Suprapubic skin (tissue), 4 donors: Measurements from ENCODE around the gene LYSMD2. TPM values are rescaled to one million over a fixed set of nuclear protein-coding genes. Genes with fewer than 3 reads are reported as not detected.

ENCODE experiments used
- DNase-seq, 2 donors: peaks; one replicate each; pipeline ENCODE4 v3.0.0-alpha.2; 2019; ENCODE audit warnings: low spot score in 2 of 2
- H3K27ac ChIP-seq: fragments of 200-600 bp; sonication (generic); one replicate; pipeline ENCODE4 v1.5.1; 2019
- H3K27me3 ChIP-seq: fragments of 200-600 bp; sonication (generic); one replicate; pipeline ENCODE4 v1.5.1; 2019
- H3K36me3 ChIP-seq: fragments of 200-600 bp; sonication (generic); one replicate; pipeline ENCODE4 v1.5.1; 2019
- H3K4me1 ChIP-seq: fragments of 200-600 bp; sonication (generic); one replicate; pipeline ENCODE4 v1.5.1; 2019
- H3K4me3 ChIP-seq: fragments of 200-600 bp; sonication (generic); one replicate; pipeline ENCODE4 v1.5.1; 2019; ENCODE audit warnings: mild to moderate bottlenecking
- H3K9me3 ChIP-seq: fragments of 200-600 bp; sonication (generic); one replicate; pipeline ENCODE4 v1.5.1; 2019
- CTCF ChIP-seq, 2 donors: fragments of 200-600 bp in 1 of 2; fragments of 450-650 bp in 1 of 2; sonication (generic) in 1 of 2; IDR thresholded peaks; one replicate each; pipeline ENCODE4 v1.5.1; 2016 to 2019; ENCODE audit warnings: antibody characterized with exemption in 2 of 2, mild to moderate bottlenecking in 1 of 2, moderate library complexity in 1 of 2
- EP300 ChIP-seq: sonication (generic); formaldehyde crosslinking; IDR thresholded peaks from one replicate; pipeline ENCODE4 v1.6.1; 2017; ENCODE audit warnings: antibody characterized with exemption
- POLR2A ChIP-seq, 2 donors: fragments of 450-650 bp; IDR thresholded peaks; one replicate each; pipeline ENCODE4 v1.6.1; 2017; ENCODE audit warnings: antibody characterized with exemption in 2 of 2, mild to moderate bottlenecking in 2 of 2, moderate library complexity in 2 of 2
- POLR2AphosphoS5 ChIP-seq, 3 donors: sonication (generic); formaldehyde crosslinking; IDR thresholded peaks; one replicate each; pipeline ENCODE4 v1.6.1; 2017; ENCODE audit warnings: antibody characterized with exemption in 3 of 3
- WGBS: methylation state at CpG from one replicate; pipeline ENCODE4 v1.1.5; 2018; 5-methylcytosine and 5-hydroxymethylcytosine counted together
- total RNA-seq, 4 donors: library from RNA; depleted of rRNA; stranded (reverse); fragments of >200 nt; gene quantifications; one replicate each; pipeline ENCODE4 v1.1.0, GENCODE V29; 2016

The LYSMD2 gene
- total RNA-seq, 4 donors from 2014 or later, result 8.8 to 16.1 (median 10.2) TPM

- H3K27ac ChIP-seq, result no peak overlapping the region
- TF ChIP-seq POLR2AphosphoS5 (IDR thresholded peaks at IDR 0.05), result no peak
- TF ChIP-seq CTCF (IDR thresholded peaks at IDR 0.05), result no peak
- no peak for TF ChIP-seq POLR2A (IDR thresholded peaks at IDR 0.05)
- no peak for TF ChIP-seq EP300
- 21% methylated on average over 1 of the region's 1 CpG for WGBS
Observed at GRCh38 chr15:51724673-51725072, 12.8 kb downstream of the LYSMD2 start.

GRCh38 chr15:51724199-51724598, 13.3 kb downstream of the LYSMD2 start:
- no peaks in the 10 kb centered on the region for H3K36me3 ChIP-seq
- H3K27me3 ChIP-seq, result no peaks in the 10 kb centered on the region
- no peak overlapping the region for H3K27ac ChIP-seq
- no peak for DNase-seq
- H3K4me3 ChIP-seq, result no peak overlapping the region
- no peak for TF ChIP-seq POLR2AphosphoS5 (IDR thresholded peaks at IDR 0.05)
- 86% methylated on average over 2 of the region's 2 CpGs for WGBS
- peaks cover 24% of the 10 kb centered on the region for H3K4me1 ChIP-seq
- no peaks in the 10 kb centered on the region for H3K9me3 ChIP-seq

More at GRCh38 chr15:51724673-51725072, 12.8 kb downstream of the LYSMD2 start:
- no peak for DNase-seq
- Histone ChIP-seq H3K27me3 (no peaks in the 10 kb centered on the region), H3K4me3 (no peak overlapping the region), H3K9me3 (no peaks in the 10 kb centered on the region), H3K4me1 (peaks cover 24% of the 10 kb centered on the region), H3K36me3 (no peaks in the 10 kb centered on the region)

GRCh38 chr15:51721199-51721960, 16.1 kb downstream of the LYSMD2 start:
- Histone ChIP-seq H3K27ac (no peak overlapping the region), H3K4me1 (peaks cover 14% of the 10 kb centered on the region)

GRCh38 chr15:51720201-51720995, 17.1 kb downstream of the LYSMD2 start:
- H3K4me1 ChIP-seq, result peaks cover 8% of the 10 kb centered on the region
- H3K9me3 ChIP-seq, result no peaks in the 10 kb centered on the region
- no peaks in the 10 kb centered on the region for H3K27me3 ChIP-seq
- no peak overlapping the region for H3K4me3 ChIP-seq
- no peak overlapping the region for H3K27ac ChIP-seq
- H3K36me3 ChIP-seq, result no peaks in the 10 kb centered on the region
- 86% methylated on average over 8 of the region's 8 CpGs for WGBS
- no peak for DNase-seq
- TF ChIP-seq POLR2A (IDR thresholded peaks at IDR 0.05) (no peak), EP300 (no peak), POLR2AphosphoS5 (IDR thresholded peaks at IDR 0.05) (no peak), CTCF (IDR thresholded peaks at IDR 0.05) (no peak)

More at GRCh38 chr15:51721199-51721960, 16.1 kb downstream of the LYSMD2 start:
- 49% methylated on average over 5 of the region's 5 CpGs for WGBS
- Histone ChIP-seq H3K27me3 (no peaks in the 10 kb centered on the region), H3K36me3 (no peaks in the 10 kb centered on the region), H3K4me3 (no peak overlapping the region), H3K9me3 (no peaks in the 10 kb centered on the region)
- DNase-seq, result no peak
- no peak for TF ChIP-seq POLR2A (IDR thresholded peaks at IDR 0.05)
- no peak for TF ChIP-seq CTCF (IDR thresholded peaks at IDR 0.05)
- no peak for TF ChIP-seq EP300
- TF ChIP-seq POLR2AphosphoS5 (IDR thresholded peaks at IDR 0.05), result no peak

GRCh38 chr15:51718746-51719145, 18.7 kb downstream of the LYSMD2 start:
- Histone ChIP-seq H3K27me3 (no peaks in the 10 kb centered on the region), H3K36me3 (no peaks in the 10 kb centered on the region), H3K4me3 (no peak overlapping the region), H3K4me1 (no peaks in the 10 kb centered on the region), H3K27ac (no peak overlapping the region), H3K9me3 (no peaks in the 10 kb centered on the region)
- WGBS, result 73% methylated on average over 3 of the region's 3 CpGs
- no peak for DNase-seq
- TF ChIP-seq CTCF (IDR thresholded peaks at IDR 0.05), result no peak
- no peak for TF ChIP-seq EP300
- no peak for TF ChIP-seq POLR2A (IDR thresholded peaks at IDR 0.05)
- no peak for TF ChIP-seq POLR2AphosphoS5 (IDR thresholded peaks at IDR 0.05)
